Uterus (tissue), 4 donors: ENCODE measurements around the gene GSTM3. TPM values are rescaled to one million over a fixed set of nuclear protein-coding genes. Genes with fewer than 3 reads are reported as not detected.
A peak's percentile ranks its signal among the peaks of the same experiment; 100 is the strongest.

Experiments used
- DNase-seq, 2 donors: peaks; one replicate each; pipeline ENCODE4 v3.0.0-alpha.2; 2019 to 2020
- H3K27ac ChIP-seq, 2 donors: fragments of 200-600 bp; sonication (generic); 1 replicate in 1 of 2; 2 replicates in 1 of 2; pipeline ENCODE4 v1.5.1; 2016 to 2018
- H3K27me3 ChIP-seq, 2 donors: fragments of 200-600 bp; sonication (generic); one replicate each; pipeline ENCODE4 v1.5.1; 2018 to 2019; ENCODE audit warnings: control low read depth in 1 of 2
- H3K36me3 ChIP-seq, 2 donors: fragments of 200-600 bp; sonication (generic); one replicate each; pipeline ENCODE4 v1.5.1; 2019; ENCODE audit warnings: control low read depth in 1 of 2
- H3K4me1 ChIP-seq, 2 donors: fragments of 200-600 bp; sonication (generic); one replicate each; pipeline ENCODE4 v1.5.1; 2018 to 2019; ENCODE audit warnings: control low read depth in 1 of 2
- H3K4me3 ChIP-seq, 2 donors: fragments of 200-600 bp; sonication (generic); 1 replicate in 1 of 2; 2 replicates in 1 of 2; pipeline ENCODE4 v1.5.1; 2018 to 2019; ENCODE audit warnings: mild to moderate bottlenecking in 1 of 2
- H3K9me3 ChIP-seq, 2 donors: fragments of 200-600 bp; sonication (generic); one replicate each; pipeline ENCODE4 v1.5.1; 2019; ENCODE audit warnings: control low read depth in 1 of 2
- CTCF ChIP-seq, 4 experiments: fragments of 200-600 bp in 2 of 4; fragments of 450-650 bp in 2 of 4; sonication (generic) in 2 of 4; IDR thresholded peaks; one replicate each; pipeline ENCODE4 v1.5.1; 2016 to 2019; ENCODE audit warnings: antibody characterized with exemption in 4 of 4, mild to moderate bottlenecking in 2 of 4, moderate library complexity in 1 of 4
- POLR2A ChIP-seq, 2 donors: fragments of 450-650 bp; IDR thresholded peaks; one replicate each; pipeline ENCODE4 v1.6.1; 2016; ENCODE audit warnings: antibody characterized with exemption in 2 of 2, mild to moderate bottlenecking in 1 of 2, moderate library complexity in 1 of 2
- intact Hi-C: fragments of 100-400 bp; cut with DNase I; formaldehyde crosslinking; loops from one replicate; pipeline ENCODE4 v1.15.1; 2023; ENCODE audit warnings: low total_unique reads
- total RNA-seq, 4 donors: library from RNA; depleted of rRNA in 3 of 4; stranded (reverse); fragments of >200 nt in 3 of 4; gene quantifications; one replicate each; pipeline versions ENCODE4 v1.1.0 to v1.2.4, GENCODE V29; 2014 to 2023
- donor health status: DM: yes; HTN: yes; CAD: no.

GSTM3 gene
- total RNA-seq, 4 donors from 2014 or later, result 39.1 to 104 (median 61.0) TPM

GRCh38 chr1:109781806-109782205, 41.0 kb upstream of the GSTM3 start:
- TF ChIP-seq CTCF (IDR thresholded peaks at IDR 0.05) (no peak), POLR2A (IDR thresholded peaks at IDR 0.05) (no peak)
- DNase-seq, result no peak
- Histone ChIP-seq H3K27ac (no peak overlapping the region), H3K4me3 (no peak overlapping the region), H3K4me1 (no peaks in the 10 kb centered on the region), H3K36me3 (no peaks in the 10 kb centered on the region), H3K9me3 (no peaks in the 10 kb centered on the region), H3K27me3 (no peaks in the 10 kb centered on the region)
- intact Hi-C loops, result no loop called here

- H3K4me3 ChIP-seq, result no peak overlapping the region
- intact Hi-C loops, result no loop called here
- no peak for TF ChIP-seq POLR2A (IDR thresholded peaks at IDR 0.05)
- TF ChIP-seq CTCF (IDR thresholded peaks at IDR 0.05), result no peak
- H3K36me3 ChIP-seq, result no peaks in the 10 kb centered on the region
- H3K27ac ChIP-seq, result no peak overlapping the region
- H3K9me3 ChIP-seq, result no peaks in the 10 kb centered on the region
- DNase-seq, result no peak
- no peaks in the 10 kb centered on the region for H3K4me1 ChIP-seq
- no peaks in the 10 kb centered on the region for H3K27me3 ChIP-seq
Observed at GRCh38 chr1:109780982-109781381, 40.1 kb upstream of the GSTM3 start.

GRCh38 chr1:109777980-109778625, 37.3 kb upstream of the GSTM3 start:
- H3K9me3 ChIP-seq, result no peaks in the 10 kb centered on the region
- no peak overlapping the region for H3K27ac ChIP-seq
- H3K4me3 ChIP-seq, result no peak overlapping the region
- no peaks in the 10 kb centered on the region for H3K4me1 ChIP-seq
- intact Hi-C loops, result loop anchor here (5.0 kb wide), 1 partner anchor 231 kb away; the partner anchor contains the start of gene GNAI3
- no peaks in the 10 kb centered on the region for H3K27me3 ChIP-seq
- TF ChIP-seq POLR2A (IDR thresholded peaks at IDR 0.05) (no peak), CTCF (IDR thresholded peaks at IDR 0.05) (no peak)
- H3K36me3 ChIP-seq, result no peaks in the 10 kb centered on the region
- DNase-seq, result peak in 1 of 2 donors; percentile 21

GRCh38 chr1:109777436-109777835, 36.6 kb upstream of the GSTM3 start:
- Histone ChIP-seq H3K27ac (peak overlapping the region in 1 of 2 donors; percentile 9), H3K27me3 (no peaks in the 10 kb centered on the region), H3K36me3 (no peaks in the 10 kb centered on the region), H3K4me1 (no peaks in the 10 kb centered on the region), H3K4me3 (no peak overlapping the region), H3K9me3 (no peaks in the 10 kb centered on the region)
- TF ChIP-seq POLR2A (IDR thresholded peaks at IDR 0.05) (no peak), CTCF (IDR thresholded peaks at IDR 0.05) (no peak)
- intact Hi-C loops, result loop anchor here (5.0 kb wide), 1 partner anchor 230 kb away; the partner anchor contains the start of gene GNAI3
- peak in 1 of 2 donors; percentile 24 for DNase-seq

GRCh38 chr1:109776911-109777310, 36.1 kb upstream of the GSTM3 start:
- DNase-seq, result peak; percentile 84 to 86
- Histone ChIP-seq H3K27me3 (no peaks in the 10 kb centered on the region), H3K9me3 (no peaks in the 10 kb centered on the region), H3K36me3 (no peaks in the 10 kb centered on the region), H3K27ac (peak overlapping the region; percentile 9 to 12), H3K4me1 (no peaks in the 10 kb centered on the region), H3K4me3 (no peak overlapping the region)
- intact Hi-C loops, result loop anchor here (5.0 kb wide), 1 partner anchor 230 kb away; the partner anchor contains the start of gene GNAI3
- peak; percentile 97 to 99 (median 99) for TF ChIP-seq CTCF (IDR thresholded peaks at IDR 0.05)
- TF ChIP-seq POLR2A (IDR thresholded peaks at IDR 0.05), result peak in 1 of 2 donors; percentile 36
